CD4-positive, CD25-positive, alpha-beta regulatory T cell (primary cell): ENCODE data around the gene HYAL2. TPM values are rescaled to one million over a fixed set of nuclear protein-coding genes. Genes with fewer than 3 reads are reported as not detected.
"Not testable (repeated sequence)": the region's sequence is repeated elsewhere in the genome, so short reads cannot be mapped to it uniquely, and the experiment has no call there.

Experiments
- ATAC-seq, 2 donors: fragments of 150-1000 bp; cut with Tn5 transposase; one replicate each; pipeline ENCODE4 v1.10.0; 2021; ENCODE audit warnings: low read depth in 2 of 2, moderate number of reproducible peaks in 2 of 2, moderate library complexity in 1 of 2
- DNase-seq, 3 donors: peaks; one replicate each; pipeline versions ENCODE4 v3.0.0 to v3.0.0-alpha.2; 2012 to 2022; ENCODE audit warnings: mixed read lengths in 1 of 3
- H3K27ac ChIP-seq: one replicate; pipeline ENCODE4 v1.7.0; 2013; ENCODE audit warnings: mild to moderate bottlenecking, low read length; ENCODE audit not compliant: insufficient read depth, poor library complexity, severe bottlenecking
- H3K27me3 ChIP-seq: one replicate; pipeline ENCODE4 v1.7.0; 2013; ENCODE audit warnings: low read length; ENCODE audit not compliant: control insufficient read depth, insufficient read depth
- H3K36me3 ChIP-seq: one replicate; pipeline ENCODE4 v1.7.0; 2013; ENCODE audit warnings: mild to moderate bottlenecking, low read length, moderate library complexity; ENCODE audit not compliant: control insufficient read depth, insufficient read depth
- H3K4me1 ChIP-seq: 2 replicates; pipeline ENCODE4 v1.7.0; 2013; ENCODE audit warnings: mild to moderate bottlenecking, low read length; ENCODE audit not compliant: insufficient read depth, control insufficient read depth, poor library complexity, severe bottlenecking
- H3K4me3 ChIP-seq: one replicate; pipeline ENCODE4 v1.7.0; 2013; ENCODE audit warnings: low read depth, mild to moderate bottlenecking, low read length, moderate library complexity
- H3K9me3 ChIP-seq, 2 experiments: 1 replicate in 1 of 2; 2 replicates in 1 of 2; pipeline ENCODE4 v1.7.0; 2013; ENCODE audit warnings: low read length in 2 of 2, mild to moderate bottlenecking in 1 of 2, moderate library complexity in 1 of 2; ENCODE audit not compliant: control insufficient read depth in 2 of 2
- H3K27ac Mint-ChIP-seq, 3 donors: one replicate each; pipeline ENCODE4 v1.8.0; 2020 to 2022; ENCODE audit warnings: mild to moderate bottlenecking in 3 of 3, mixed read lengths in 3 of 3, moderate library complexity in 2 of 3
- H3K27me3 Mint-ChIP-seq: one replicate; pipeline ENCODE4 v1.8.0; 2022; ENCODE audit warnings: mild to moderate bottlenecking, mixed read lengths
- H3K36me3 Mint-ChIP-seq: one replicate; pipeline ENCODE4 v1.8.0; 2020; ENCODE audit warnings: mixed read lengths
- H3K4me1 Mint-ChIP-seq, 4 donors: one replicate each; pipeline ENCODE4 v1.8.0; 2020 to 2022; ENCODE audit warnings: mixed read lengths in 4 of 4, mild to moderate bottlenecking in 1 of 4
- H3K4me3 Mint-ChIP-seq, 4 donors: one replicate each; pipeline ENCODE4 v1.8.0; 2020 to 2022; ENCODE audit warnings: mild to moderate bottlenecking in 4 of 4, mixed read lengths in 4 of 4, moderate library complexity in 3 of 4
- H3K9me3 Mint-ChIP-seq, 7 donors: one replicate each; pipeline ENCODE4 v1.8.0; 2020 to 2022; ENCODE audit warnings: mixed read lengths in 7 of 7, mild to moderate bottlenecking in 3 of 7, moderate library complexity in 2 of 7
- polyA plus RNA-seq, 4 donors: library from polyadenylated mRNA; unstranded; fragments of 300-500 nt; fragmentation: Illumina TruSeq; gene quantifications; one replicate each; pipeline ENCODE4 v1.2.3, GENCODE V29; 2021
- total RNA-seq: library from RNA; stranded (reverse); gene quantifications from one replicate; pipeline ENCODE4 v1.2.3, GENCODE V29; 2022

Gene HYAL2
- total and polyA plus RNA-seq, 5 donors from 2014 or later, result 1.5 to 6.5 (median 4.8) TPM

GRCh38 chr3:50289130-50289529 lies 33.4 kb downstream of the HYAL2 start:
- peaks cover 4% of the 10 kb centered on the region for H3K36me3 Mint-ChIP-seq
- no peak overlapping the region for H3K27ac Mint-ChIP-seq
- H3K27me3 ChIP-seq, result no peaks in the 10 kb centered on the region
- DNase-seq, result no peak
- H3K4me1 ChIP-seq, result peaks cover 15% of the 10 kb centered on the region
- no peaks in the 10 kb centered on the region for H3K27me3 Mint-ChIP-seq
- H3K4me1 Mint-ChIP-seq, result peaks cover 0 to 21% (median 12%) of the 10 kb centered on the region in 4 donors
- no peaks in the 10 kb centered on the region for H3K9me3 Mint-ChIP-seq
- H3K36me3 ChIP-seq, result peaks cover 34% of the 10 kb centered on the region
- no peaks in the 10 kb centered on the region for H3K9me3 ChIP-seq
- H3K27ac ChIP-seq, result no peak overlapping the region
- ATAC-seq, result no peak
- peak overlapping the region in 2 of 4 donors; percentile 21 to 62 for H3K4me3 Mint-ChIP-seq
- H3K4me3 ChIP-seq, result no peak overlapping the region

- Histone ChIP-seq H3K36me3 (peaks cover 34% of the 10 kb centered on the region), H3K27me3 (no peaks in the 10 kb centered on the region), H3K9me3 (no peaks in the 10 kb centered on the region), H3K4me3 (no peak overlapping the region), H3K27ac (no peak overlapping the region), H3K4me1 (peaks cover 15% of the 10 kb centered on the region)
- no peaks in the 10 kb centered on the region for H3K9me3 Mint-ChIP-seq
- no peak for DNase-seq
- H3K36me3 Mint-ChIP-seq, result peaks cover 4% of the 10 kb centered on the region
- H3K27ac Mint-ChIP-seq, result no peak overlapping the region
- peaks cover 0 to 21% (median 10%) of the 10 kb centered on the region in 4 donors for H3K4me1 Mint-ChIP-seq
- peak overlapping the region in 1 of 4 donors; percentile 62 for H3K4me3 Mint-ChIP-seq
- ATAC-seq, result no peak
- H3K27me3 Mint-ChIP-seq, result no peaks in the 10 kb centered on the region
Observed at GRCh38 chr3:50288387-50289007, 34.0 kb downstream of the HYAL2 start.

- Histone ChIP-seq H3K27me3 (no peaks in the 10 kb centered on the region), H3K4me1 (peaks cover 9% of the 10 kb centered on the region), H3K36me3 (peaks cover 34% of the 10 kb centered on the region), H3K4me3 (no peak overlapping the region), H3K27ac (no peak overlapping the region), H3K9me3 (no peaks in the 10 kb centered on the region)
- Mint-ChIP-seq H3K4me1 (peaks cover 0 to 13% (median 3%) of the 10 kb centered on the region in 4 donors), H3K27ac (no peak overlapping the region), H3K36me3 (peaks cover 4% of the 10 kb centered on the region), H3K9me3 (no peaks in the 10 kb centered on the region), H3K27me3 (no peaks in the 10 kb centered on the region), H3K4me3 (peak overlapping the region in 2 of 4 donors; percentile 25 to 81)
- ATAC-seq, result no peak
- no peak for DNase-seq
Observed at GRCh38 chr3:50287262-50287661, 35.3 kb downstream of the HYAL2 start.

- Histone ChIP-seq H3K27me3 (no peaks in the 10 kb centered on the region), H3K9me3 (no peaks in the 10 kb centered on the region), H3K27ac (no peak overlapping the region), H3K36me3 (peaks cover 34% of the 10 kb centered on the region), H3K4me1 (peaks cover 5% of the 10 kb centered on the region), H3K4me3 (no peak overlapping the region)
- peaks cover 4% of the 10 kb centered on the region for H3K36me3 Mint-ChIP-seq
- peaks cover 0 to 11% (median 2%) of the 10 kb centered on the region in 4 donors for H3K4me1 Mint-ChIP-seq
- DNase-seq (no peak), ATAC-seq (no peak)
- no peak overlapping the region for H3K4me3 Mint-ChIP-seq
- no peaks in the 10 kb centered on the region for H3K27me3 Mint-ChIP-seq
- no peak overlapping the region for H3K27ac Mint-ChIP-seq
- H3K9me3 Mint-ChIP-seq, result no peaks in the 10 kb centered on the region
Observed at GRCh38 chr3:50286322-50287227, 36.0 kb downstream of the HYAL2 start.

GRCh38 chr3:50284121-50284520 lies 38.4 kb downstream of the HYAL2 start:
- peaks cover 21% of the 10 kb centered on the region for H3K36me3 ChIP-seq
- H3K27me3 ChIP-seq, H3K4me1 Mint-ChIP-seq, H3K27ac ChIP-seq, H3K9me3 Mint-ChIP-seq, H3K36me3 Mint-ChIP-seq, H3K27me3 Mint-ChIP-seq, DNase-seq, H3K4me3 Mint-ChIP-seq, H3K27ac Mint-ChIP-seq, H3K4me3 ChIP-seq, H3K9me3 ChIP-seq, ATAC-seq, H3K4me1 ChIP-seq: not testable (repeated sequence)

- no peaks in the 10 kb centered on the region for H3K36me3 ChIP-seq
- Mint-ChIP-seq H3K27ac (no peak overlapping the region), H3K4me3 (no peak overlapping the region), H3K36me3 (no peaks in the 10 kb centered on the region), H3K27me3 (peaks cover 31% of the 10 kb centered on the region), H3K9me3 (no peaks in the 10 kb centered on the region), H3K4me1 (peaks cover 0 to 16% (median 2%) of the 10 kb centered on the region in 4 donors)
- peaks cover 16% of the 10 kb centered on the region for H3K4me1 ChIP-seq
- ATAC-seq, result no peak
- H3K27me3 ChIP-seq, result peaks cover 5% of the 10 kb centered on the region
- no peak overlapping the region for H3K4me3 ChIP-seq
- H3K9me3 ChIP-seq, result no peaks in the 10 kb centered on the region
- no peak for DNase-seq
- no peak overlapping the region for H3K27ac ChIP-seq
Observed at GRCh38 chr3:50279255-50280016, 43.1 kb downstream of the HYAL2 start.

- Mint-ChIP-seq H3K4me3 (no peak within 1 kb of the TSS), H3K4me1 (peaks cover 0 to 20% (median 7%) of the 10 kb centered on the region in 4 donors), H3K27me3 (peaks cover 37% of the 10 kb centered on the region), H3K36me3 (no peaks in the 10 kb centered on the region), H3K9me3 (no peaks in the 10 kb centered on the region), H3K27ac (no peak within 1 kb of the TSS)
- H3K36me3 ChIP-seq, result no peaks in the 10 kb centered on the region
- H3K9me3 ChIP-seq, result no peaks in the 10 kb centered on the region
- DNase-seq, result no peak
- ATAC-seq, result no peak
- H3K4me3 ChIP-seq, result no peak within 1 kb of the TSS
- H3K4me1 ChIP-seq, result peaks cover 22% of the 10 kb centered on the region
- H3K27ac ChIP-seq, result no peak within 1 kb of the TSS
- H3K27me3 ChIP-seq, result peaks cover 8% of the 10 kb centered on the region
Observed at GRCh38 chr3:50278880-50279224, 43.7 kb downstream of the HYAL2 start, which contains the start of gene LSMEM2. Gene LSMEM2, plus strand, starts transcription at chr3:50279087. Its CDS starts 27 bp downstream, at chr3:50279114.
